Measurements from ENCODE around the gene HTR2C. TPM values are rescaled to one million over a fixed set of nuclear protein-coding genes. Genes with fewer than 3 reads are reported as not detected.

Gene HTR2C
- total and polyA plus RNA-seq, 10 donors, result not detected

- 32 to 43% (median 41%) methylated on average over 9 of the region's 9 CpGs for WGBS, 5 donors
- Histone ChIP-seq H3K4me1 (no peaks in the 10 kb centered on the region), H3K9me3 (no peaks in the 10 kb centered on the region), H3K36me3 (no peaks in the 10 kb centered on the region), H3K27me3 (replicated peaks in 1 of 7) (peaks cover 0 to 11% (median 0%) of the 10 kb centered on the region in 7 donors), H3K27ac (no peak overlapping the region), H3K4me3 (no peak overlapping the region)
- DNase-seq, result no peak
- intact Hi-C loops (cut with DNase I; ENCODE audit: low total_unique reads), result no loop called here
- no peak for TF ChIP-seq POLR2AphosphoS5 (IDR thresholded peaks at IDR 0.05)
- no peak for TF ChIP-seq CTCF (IDR thresholded peaks at IDR 0.05 in 8 of 11, conservative IDR thresholded peaks at IDR 0.05 in 3 of 11)
- no peak for TF ChIP-seq POLR2A (IDR thresholded peaks at IDR 0.05)
Observed at GRCh38 chrX:114906984-114907510, 323.2 kb downstream of the HTR2C start.

- WGBS, 5 donors, result 67 to 89% (median 74%) methylated on average over 3 of the region's 3 CpGs
- no peak for DNase-seq
- intact Hi-C loops (cut with DNase I; ENCODE audit: low total_unique reads), result no loop called here
Observed at GRCh38 chrX:114924423-114924822, 340.5 kb downstream of the HTR2C start.

GRCh38 chrX:114924856-114925255 is 341.0 kb downstream of the HTR2C start:
- TF ChIP-seq POLR2AphosphoS5 (IDR thresholded peaks at IDR 0.05), result no peak
- TF ChIP-seq POLR2A (IDR thresholded peaks at IDR 0.05), result no peak
- no peak for TF ChIP-seq CTCF (IDR thresholded peaks at IDR 0.05 in 8 of 11, conservative IDR thresholded peaks at IDR 0.05 in 3 of 11)
- DNase-seq, result no peak
- H3K9me3 ChIP-seq, result no peaks in the 10 kb centered on the region
- intact Hi-C loops (cut with DNase I; ENCODE audit: low total_unique reads), result no loop called here
- H3K4me1 ChIP-seq, result no peaks in the 10 kb centered on the region
- no peak overlapping the region for H3K27ac ChIP-seq
- H3K4me3 ChIP-seq, result no peak overlapping the region
- no peaks in the 10 kb centered on the region for H3K36me3 ChIP-seq
- H3K27me3 ChIP-seq (replicated peaks in 1 of 7), result no peaks in the 10 kb centered on the region

More at GRCh38 chrX:114924423-114924822, 340.5 kb downstream of the HTR2C start:
- Histone ChIP-seq H3K4me3 (no peak overlapping the region), H3K27me3 (replicated peaks in 1 of 7) (no peaks in the 10 kb centered on the region), H3K27ac (no peak overlapping the region), H3K4me1 (no peaks in the 10 kb centered on the region), H3K9me3 (no peaks in the 10 kb centered on the region), H3K36me3 (no peaks in the 10 kb centered on the region)
- TF ChIP-seq CTCF (IDR thresholded peaks at IDR 0.05 in 8 of 11, conservative IDR thresholded peaks at IDR 0.05 in 3 of 11) (no peak), POLR2A (IDR thresholded peaks at IDR 0.05) (no peak), POLR2AphosphoS5 (IDR thresholded peaks at IDR 0.05) (no peak)

GRCh38 chrX:114930227-114930626 is 346.3 kb downstream of the HTR2C start:
- intact Hi-C loops (cut with DNase I; ENCODE audit: low total_unique reads), result no loop called here
- Histone ChIP-seq H3K27ac (no peak overlapping the region), H3K9me3 (peaks cover 0 to 21% (median 8%) of the 10 kb centered on the region in 8 donors), H3K27me3 (replicated peaks in 1 of 7) (no peaks in the 10 kb centered on the region), H3K36me3 (no peaks in the 10 kb centered on the region), H3K4me1 (no peaks in the 10 kb centered on the region), H3K4me3 (no peak overlapping the region)
- TF ChIP-seq POLR2AphosphoS5 (IDR thresholded peaks at IDR 0.05) (no peak), POLR2A (IDR thresholded peaks at IDR 0.05) (no peak), CTCF (IDR thresholded peaks at IDR 0.05 in 8 of 11, conservative IDR thresholded peaks at IDR 0.05 in 3 of 11) (no peak)
- no peak for DNase-seq

All from spleen (tissue), 11 donors.